ENCODE results near the gene CHSY1.

DNA sequence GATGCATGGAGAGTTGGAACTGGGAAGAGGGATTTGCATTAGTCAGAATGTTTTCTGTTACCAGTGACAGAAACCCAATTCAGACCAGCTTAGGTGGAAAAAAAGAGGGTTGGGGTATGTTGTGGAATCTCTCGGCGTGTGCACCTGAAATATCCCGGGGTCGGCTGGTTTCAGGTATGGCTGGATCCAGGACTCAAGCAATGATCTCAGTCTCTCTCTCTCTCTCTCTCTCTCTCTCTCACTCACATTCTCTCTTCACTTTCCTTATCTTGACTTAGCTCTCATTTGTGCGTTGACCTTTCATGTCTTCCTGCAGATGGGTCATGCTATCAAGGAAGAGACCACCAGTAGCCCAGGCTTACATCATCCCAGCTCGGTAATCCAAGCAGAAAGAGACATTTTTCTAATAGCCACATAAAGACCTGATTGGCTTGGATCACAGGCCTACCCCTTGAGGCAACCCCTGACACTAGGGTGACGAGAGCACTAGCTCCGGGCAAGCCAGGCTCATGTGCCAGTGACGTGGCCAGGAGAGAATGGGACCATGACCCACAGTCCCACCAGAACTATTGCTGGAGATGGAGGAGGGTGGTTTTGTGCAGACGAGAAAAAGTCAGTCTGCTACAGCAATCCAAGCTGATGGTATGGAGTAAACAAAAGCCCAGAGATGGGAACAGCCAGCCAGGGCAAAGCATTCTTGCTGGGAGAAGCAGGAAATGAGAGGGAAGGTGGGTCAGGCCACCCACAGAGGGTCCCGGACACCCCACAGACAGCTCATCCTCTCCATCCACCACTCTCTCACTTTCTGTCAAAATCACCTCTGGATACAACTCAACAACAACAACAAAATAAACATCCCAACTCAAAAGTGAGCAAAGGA, 91.7 kb downstream of the CHSY1 start:
- TF ChIP-seq SP1 (IDR thresholded peaks at IDR 0.05) (no peak), SUZ12 (IDR thresholded peaks at IDR 0.05) (no peak), ZNF384 (IDR thresholded peaks at IDR 0.05) (no peak), LEF1 (IDR thresholded peaks at IDR 0.05; ENCODE audit: borderline replicate concordance) (no peak)

All from HEK293T (cell line).